ENCODE data around the gene KCNS3. TPM values are rescaled to one million over a fixed set of nuclear protein-coding genes. Genes with fewer than 3 reads are reported as not detected.

The KCNS3 gene
- total and polyA plus RNA-seq, 10 donors = 0.41 to 2.6 (median 1.0) TPM

DNA sequence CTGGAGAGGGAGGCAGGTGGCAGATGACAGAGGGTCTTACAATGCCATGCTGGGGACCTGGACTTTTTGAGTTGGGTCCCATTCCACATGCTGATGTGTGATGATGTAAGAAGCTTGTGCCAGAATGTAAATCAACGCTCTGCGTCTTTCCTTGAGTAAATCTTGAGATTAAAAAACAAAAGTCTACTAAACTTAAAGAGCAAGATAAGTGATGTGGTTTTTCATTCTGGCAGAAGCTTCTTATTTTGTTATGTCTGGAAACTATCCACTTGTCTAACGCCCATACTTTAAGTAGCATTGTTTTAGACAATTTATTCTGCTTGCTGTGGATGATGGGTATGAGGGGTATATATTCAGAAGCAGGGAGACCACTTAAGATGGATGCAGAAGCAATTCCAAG, 94.5 kb downstream of the KCNS3 start:
- H3K9me3 ChIP-seq = no peaks in the 10 kb centered on the region
- no peaks in the 10 kb centered on the region for H3K36me3 ChIP-seq
- H3K4me3 ChIP-seq = no peak overlapping the region
- intact Hi-C loops (cut with DNase I; ENCODE audit: low total_unique reads) = no loop called here
- no peaks in the 10 kb centered on the region for H3K4me1 ChIP-seq
- TF ChIP-seq POLR2A (IDR thresholded peaks at IDR 0.05) = no peak
- no peak for TF ChIP-seq POLR2AphosphoS5 (IDR thresholded peaks at IDR 0.05)
- TF ChIP-seq, protein P1, sequence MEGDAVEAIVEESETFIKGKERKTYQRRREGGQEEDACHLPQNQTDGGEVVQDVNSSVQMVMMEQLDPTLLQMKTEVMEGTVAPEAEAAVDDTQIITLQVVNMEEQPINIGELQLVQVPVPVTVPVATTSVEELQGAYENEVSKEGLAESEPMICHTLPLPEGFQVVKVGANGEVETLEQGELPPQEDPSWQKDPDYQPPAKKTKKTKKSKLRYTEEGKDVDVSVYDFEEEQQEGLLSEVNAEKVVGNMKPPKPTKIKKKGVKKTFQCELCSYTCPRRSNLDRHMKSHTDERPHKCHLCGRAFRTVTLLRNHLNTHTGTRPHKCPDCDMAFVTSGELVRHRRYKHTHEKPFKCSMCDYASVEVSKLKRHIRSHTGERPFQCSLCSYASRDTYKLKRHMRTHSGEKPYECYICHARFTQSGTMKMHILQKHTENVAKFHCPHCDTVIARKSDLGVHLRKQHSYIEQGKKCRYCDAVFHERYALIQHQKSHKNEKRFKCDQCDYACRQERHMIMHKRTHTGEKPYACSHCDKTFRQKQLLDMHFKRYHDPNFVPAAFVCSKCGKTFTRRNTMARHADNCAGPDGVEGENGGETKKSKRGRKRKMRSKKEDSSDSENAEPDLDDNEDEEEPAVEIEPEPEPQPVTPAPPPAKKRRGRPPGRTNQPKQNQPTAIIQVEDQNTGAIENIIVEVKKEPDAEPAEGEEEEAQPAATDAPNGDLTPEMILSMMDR (IDR thresholded peaks at IDR 0.05 in 8 of 11, conservative IDR thresholded peaks at IDR 0.05 in 3 of 11) = no peak
- no peak for DNase-seq
- peaks cover 0 to 19% (median 0%) of the 10 kb centered on the region in 7 donors for H3K27me3 ChIP-seq (replicated peaks in 1 of 7)
- 76 to 89% (median 83%) methylated on average over 3 of the region's 3 CpGs for WGBS, 5 donors
- no peak overlapping the region for H3K27ac ChIP-seq

GRCh38 chr2:17975401-17975800, 96.9 kb downstream of the KCNS3 start:
- Histone ChIP-seq H3K4me3 (no peak overlapping the region), H3K27me3 (replicated peaks in 1 of 7) (peaks cover 0 to 6% (median 0%) of the 10 kb centered on the region in 7 donors), H3K27ac (no peak overlapping the region), H3K4me1 (no peaks in the 10 kb centered on the region), H3K36me3 (no peaks in the 10 kb centered on the region), H3K9me3 (no peaks in the 10 kb centered on the region)
- DNase-seq = no peak
- intact Hi-C loops (cut with DNase I; ENCODE audit: low total_unique reads) = no loop called here
- WGBS, 5 donors = 69 to 79% (median 73%) methylated on average over 2 of the region's 2 CpGs
- TF ChIP-seq POLR2A (IDR thresholded peaks at IDR 0.05) = no peak
- no peak for TF ChIP-seq POLR2AphosphoS5 (IDR thresholded peaks at IDR 0.05)
- TF ChIP-seq, protein P1 (IDR thresholded peaks at IDR 0.05 in 8 of 11, conservative IDR thresholded peaks at IDR 0.05 in 3 of 11) = no peak

GRCh38 chr2:17976871-17977746, 98.6 kb downstream of the KCNS3 start:
- no peak for DNase-seq
- 73 to 86% (median 81%) methylated on average over 6 of the region's 6 CpGs for WGBS, 5 donors
- intact Hi-C loops (cut with DNase I; ENCODE audit: low total_unique reads) = no loop called here

DNA sequence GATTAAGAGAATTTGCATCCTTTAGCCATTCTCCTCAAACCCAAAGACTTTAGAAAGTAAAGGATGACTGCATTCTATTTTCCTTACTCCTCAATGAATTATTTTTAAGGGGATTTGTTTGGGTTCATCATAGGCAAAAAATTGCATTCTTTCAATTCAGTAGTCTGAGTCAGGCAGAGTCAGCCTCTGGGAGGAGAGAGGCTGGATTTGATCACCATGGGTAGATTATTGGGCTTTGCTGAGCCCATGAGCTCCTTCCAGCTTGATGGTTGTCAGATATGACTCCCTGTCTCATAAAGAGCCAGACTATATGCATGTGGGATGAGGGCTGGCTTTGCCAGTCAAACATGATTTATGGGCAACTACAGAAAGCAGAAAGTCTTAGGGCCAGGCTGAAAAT, 101.2 kb downstream of the KCNS3 start:
- intact Hi-C loops (cut with DNase I; ENCODE audit: low total_unique reads) = no loop called here
- Histone ChIP-seq H3K9me3 (no peaks in the 10 kb centered on the region), H3K27ac (no peak overlapping the region), H3K4me3 (no peak overlapping the region), H3K27me3 (replicated peaks in 1 of 7) (no peaks in the 10 kb centered on the region), H3K4me1 (no peaks in the 10 kb centered on the region), H3K36me3 (no peaks in the 10 kb centered on the region)
- TF ChIP-seq POLR2AphosphoS5 (IDR thresholded peaks at IDR 0.05) (no peak), POLR2A (IDR thresholded peaks at IDR 0.05) (no peak)
- TF ChIP-seq, protein P1 (IDR thresholded peaks at IDR 0.05 in 8 of 11, conservative IDR thresholded peaks at IDR 0.05 in 3 of 11) = no peak
- no peak for DNase-seq

More at GRCh38 chr2:17976871-17977746, 98.6 kb downstream of the KCNS3 start:
- no peak overlapping the region for H3K4me3 ChIP-seq
- H3K27ac ChIP-seq = no peak overlapping the region
- H3K9me3 ChIP-seq = no peaks in the 10 kb centered on the region
- no peaks in the 10 kb centered on the region for H3K27me3 ChIP-seq (replicated peaks in 1 of 7)
- H3K36me3 ChIP-seq = no peaks in the 10 kb centered on the region
- H3K4me1 ChIP-seq = no peaks in the 10 kb centered on the region
- TF ChIP-seq POLR2A (IDR thresholded peaks at IDR 0.05) (no peak), POLR2AphosphoS5 (IDR thresholded peaks at IDR 0.05) (no peak)
- TF ChIP-seq, protein P1 (IDR thresholded peaks at IDR 0.05 in 8 of 11, conservative IDR thresholded peaks at IDR 0.05 in 3 of 11) = no peak
